Fibroblast of pulmonary artery (primary cell): Measurements from ENCODE around the gene CACNA1C.
"Not testable (repeated sequence)": the region's sequence is repeated elsewhere in the genome, so short reads cannot be mapped to it uniquely, and the experiment has no call there.

Experiments
- DNase-seq: peaks from one replicate; pipeline ENCODE4 v3.0.0-alpha.2; 2010; ENCODE audit warnings: low read depth
- H3K4me3 ChIP-seq: replicated peaks from 2 replicates; pipeline ENCODE4 v1.5.1; 2011; ENCODE audit warnings: low read depth, mild to moderate bottlenecking, control low read depth, low read length, moderate library complexity
- CTCF ChIP-seq: IDR thresholded peaks from 2 replicates; pipeline ENCODE4 v1.5.1; 2011; ENCODE audit warnings: mild to moderate bottlenecking, control low read depth, low read length, inconsistent platforms; ENCODE audit errors: missing control alignments

CACNA1C gene

GRCh38 chr12:2248087-2248900, 195.5 kb downstream of the CACNA1C start:
- DNase-seq: no peak
- TF ChIP-seq CTCF: no peak
- H3K4me3 ChIP-seq: no peak overlapping the region

- DNase-seq: no peak
- no peak overlapping the region for H3K4me3 ChIP-seq
- no peak for TF ChIP-seq CTCF
Measured at GRCh38 chr12:2248901-2249381, 196.2 kb downstream of the CACNA1C start.

GRCh38 chr12:2250797-2251196, 198.0 kb downstream of the CACNA1C start:
- no peak overlapping the region for H3K4me3 ChIP-seq
- no peak for DNase-seq
- no peak for TF ChIP-seq CTCF

GRCh38 chr12:2251526-2252209, 198.9 kb downstream of the CACNA1C start:
- H3K4me3 ChIP-seq: no peak overlapping the region
- no peak for TF ChIP-seq CTCF
- DNase-seq: no peak

- DNase-seq: no peak
- no peak for TF ChIP-seq CTCF
- no peak overlapping the region for H3K4me3 ChIP-seq
Measured at GRCh38 chr12:2255311-2255710, 202.5 kb downstream of the CACNA1C start.

GRCh38 chr12:2255731-2256130, 202.9 kb downstream of the CACNA1C start:
- DNase-seq, H3K4me3 ChIP-seq: not testable (repeated sequence)

GRCh38 chr12:2256453-2256852, 203.7 kb downstream of the CACNA1C start:
- DNase-seq: peak; percentile 42
- TF ChIP-seq CTCF: no peak
- H3K4me3 ChIP-seq: no peak overlapping the region
